ENCODE measurements around the gene GPBP1.

GRCh38 chr5:57221049-57221568, 47.2 kb downstream of the GPBP1 start:
- no peak for TF ChIP-seq EZH2 (IDR thresholded peaks at IDR 0.05; ENCODE audit: low read length, missing control alignments)
- TF ChIP-seq, protein P1, sequence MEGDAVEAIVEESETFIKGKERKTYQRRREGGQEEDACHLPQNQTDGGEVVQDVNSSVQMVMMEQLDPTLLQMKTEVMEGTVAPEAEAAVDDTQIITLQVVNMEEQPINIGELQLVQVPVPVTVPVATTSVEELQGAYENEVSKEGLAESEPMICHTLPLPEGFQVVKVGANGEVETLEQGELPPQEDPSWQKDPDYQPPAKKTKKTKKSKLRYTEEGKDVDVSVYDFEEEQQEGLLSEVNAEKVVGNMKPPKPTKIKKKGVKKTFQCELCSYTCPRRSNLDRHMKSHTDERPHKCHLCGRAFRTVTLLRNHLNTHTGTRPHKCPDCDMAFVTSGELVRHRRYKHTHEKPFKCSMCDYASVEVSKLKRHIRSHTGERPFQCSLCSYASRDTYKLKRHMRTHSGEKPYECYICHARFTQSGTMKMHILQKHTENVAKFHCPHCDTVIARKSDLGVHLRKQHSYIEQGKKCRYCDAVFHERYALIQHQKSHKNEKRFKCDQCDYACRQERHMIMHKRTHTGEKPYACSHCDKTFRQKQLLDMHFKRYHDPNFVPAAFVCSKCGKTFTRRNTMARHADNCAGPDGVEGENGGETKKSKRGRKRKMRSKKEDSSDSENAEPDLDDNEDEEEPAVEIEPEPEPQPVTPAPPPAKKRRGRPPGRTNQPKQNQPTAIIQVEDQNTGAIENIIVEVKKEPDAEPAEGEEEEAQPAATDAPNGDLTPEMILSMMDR (conservative IDR thresholded peaks at IDR 0.05 in 1 of 2, IDR thresholded peaks at IDR 0.05 in 1 of 2; ENCODE audit: low read depth in 1 of 2, low read length in 2 of 2): peak; percentile 41 to 74
